HG03565 (cell line): ENCODE data around the gene ZNHIT1.
"Not testable (repeated sequence)": the region's sequence is repeated elsewhere in the genome, so short reads cannot be mapped to it uniquely, and the experiment has no call there.

Source experiments
- ATAC-seq: cut with Tn5 transposase; IDR thresholded peaks from one replicate; pipeline ENCODE4 v1.9.1; 2021; ENCODE audit warnings: mild to moderate bottlenecking, moderate library complexity; ENCODE audit not compliant: unreplicated experiment

The ZNHIT1 gene

GRCh38 chr7:101240226-101241014 is 22.5 kb downstream of the ZNHIT1 start:
- no peak for ATAC-seq

- ATAC-seq = no peak
Measured at GRCh38 chr7:101241015-101241363, 23.0 kb downstream of the ZNHIT1 start.

- no peak for ATAC-seq
Measured at GRCh38 chr7:101241443-101242349, 23.7 kb downstream of the ZNHIT1 start.

- no peak for ATAC-seq
Measured at GRCh38 chr7:101243646-101244374, 25.8 kb downstream of the ZNHIT1 start.

- ATAC-seq = peak; percentile 75
Measured at GRCh38 chr7:101244375-101245146, 26.6 kb downstream of the ZNHIT1 start, which contains the start of gene FIS1. FIS1 (minus strand) TSS chr7:101245081; CDS start chr7:101245004, 77 bp downstream.

- ATAC-seq = no peak
Measured at GRCh38 chr7:101245147-101245668, 27.2 kb downstream of the ZNHIT1 start.

GRCh38 chr7:101248276-101248675 is 30.3 kb downstream of the ZNHIT1 start:
- no peak for ATAC-seq

- ATAC-seq = no peak
Measured at GRCh38 chr7:101250324-101250723, 32.4 kb downstream of the ZNHIT1 start.

GRCh38 chr7:101251871-101252659 is 34.1 kb downstream of the ZNHIT1 start:
- ATAC-seq = peak; percentile 91

GRCh38 chr7:101253199-101253598 is 35.2 kb downstream of the ZNHIT1 start:
- ATAC-seq = not testable (repeated sequence)

GRCh38 chr7:101255796-101256195 is 37.8 kb downstream of the ZNHIT1 start:
- ATAC-seq = no peak

- no peak for ATAC-seq
Measured at GRCh38 chr7:101258243-101258731, 40.3 kb downstream of the ZNHIT1 start.

- not testable (repeated sequence) for ATAC-seq
Measured at GRCh38 chr7:101264102-101264706, 46.2 kb downstream of the ZNHIT1 start.

GRCh38 chr7:101265622-101266516 is 47.9 kb downstream of the ZNHIT1 start:
- ATAC-seq = no peak

- no peak for ATAC-seq
Measured at GRCh38 chr7:101269664-101270063, 51.7 kb downstream of the ZNHIT1 start.

GRCh38 chr7:101271021-101271420 is 53.1 kb downstream of the ZNHIT1 start:
- no peak for ATAC-seq

GRCh38 chr7:101273206-101273605 is 55.2 kb downstream of the ZNHIT1 start:
- no peak for ATAC-seq
